Activated gamma-delta T cell treated with Interleukin-2 at 50 U/mL for 16 hours (primary cell): ENCODE data around the gene TTLL1.
"Not testable (repeated sequence)": the region's sequence is repeated elsewhere in the genome, so short reads cannot be mapped to it uniquely, and the experiment has no call there.

Experiments
- DNase-seq: peaks from one replicate; pipeline ENCODE4 v3.0.0-alpha.2; 2020

Gene TTLL1

GRCh38 chr22:43008921-43009320 lies 80.3 kb downstream of the TTLL1 start:
- no peak for DNase-seq

GRCh38 chr22:43008509-43008908 lies 80.7 kb downstream of the TTLL1 start:
- DNase-seq: no peak

- no peak for DNase-seq
These were observed 81.6 kb downstream of the TTLL1 start for GRCh38 chr22:43007519-43008102.

- no peak for DNase-seq
These were observed 82.4 kb downstream of the TTLL1 start for GRCh38 chr22:43006753-43007152.

- no peak for DNase-seq
These were observed 83.1 kb downstream of the TTLL1 start for GRCh38 chr22:43006016-43006505.

- DNase-seq: no peak
These were observed 84.1 kb downstream of the TTLL1 start for GRCh38 chr22:43005106-43005505.

- DNase-seq: no peak
These were observed 84.7 kb downstream of the TTLL1 start for GRCh38 chr22:43004362-43005035.

- DNase-seq: no peak
These were observed 87.0 kb downstream of the TTLL1 start for GRCh38 chr22:43002202-43002586.

GRCh38 chr22:43001271-43002201 lies 87.7 kb downstream of the TTLL1 start:
- no peak for DNase-seq

GRCh38 chr22:43000441-43001175 lies 88.6 kb downstream of the TTLL1 start:
- DNase-seq: no peak

GRCh38 chr22:42997582-42998090 lies 91.6 kb downstream of the TTLL1 start:
- DNase-seq: no peak

GRCh38 chr22:42996646-42997365 lies 92.4 kb downstream of the TTLL1 start:
- no peak for DNase-seq

GRCh38 chr22:42995654-42996053 lies 93.5 kb downstream of the TTLL1 start:
- not testable (repeated sequence) for DNase-seq

GRCh38 chr22:42994917-42995562 lies 94.2 kb downstream of the TTLL1 start:
- DNase-seq: no peak

GRCh38 chr22:42994276-42994916 lies 94.8 kb downstream of the TTLL1 start:
- no peak for DNase-seq

- DNase-seq: no peak
These were observed 95.4 kb downstream of the TTLL1 start for GRCh38 chr22:42993651-42994275.

- no peak for DNase-seq
These were observed 96.2 kb downstream of the TTLL1 start for GRCh38 chr22:42992886-42993479.

- no peak for DNase-seq
These were observed 97.1 kb downstream of the TTLL1 start for GRCh38 chr22:42992092-42992491.

GRCh38 chr22:42991010-42991651 lies 98.1 kb downstream of the TTLL1 start:
- no peak for DNase-seq
